ENCODE results near the gene MAML3.

DNA sequence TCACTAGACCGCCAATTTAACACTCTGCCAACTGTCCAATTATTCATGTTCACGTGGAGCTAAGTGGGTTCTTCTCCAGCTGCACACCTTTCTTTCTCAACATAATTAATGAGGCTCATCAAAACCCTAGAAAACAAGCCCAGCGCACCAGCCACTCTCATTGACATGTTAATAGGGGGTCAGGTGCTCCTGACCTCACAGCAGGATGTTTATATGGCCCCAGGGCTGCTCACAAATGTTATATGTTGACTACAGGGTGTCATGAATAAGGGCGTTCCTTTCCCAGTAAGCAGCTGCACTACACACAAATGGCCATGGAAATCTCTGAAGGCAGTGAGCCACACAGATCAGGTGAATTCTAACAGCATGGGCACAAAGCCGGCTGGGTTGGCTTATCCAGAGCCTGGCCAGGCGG is 278.6 kb downstream of the MAML3 start:
- no peak for TF ChIP-seq GATA2 (IDR thresholded peaks at IDR 0.05; ENCODE audit: low read depth, low read length)
- no peak for TF ChIP-seq GATA3 (IDR thresholded peaks at IDR 0.05; ENCODE audit: low read depth, low read length)
